HTERT RPE-1 (cell line): ENCODE measurements around the gene SURF1.
"Not testable (repeated sequence)": the region's sequence is repeated elsewhere in the genome, so short reads cannot be mapped to it uniquely, and the experiment has no call there.

Experiments
- in situ Hi-C: fragments of 300-500 bp; cut with MboI; formaldehyde crosslinking; loops from 4 replicates; pipeline ENCODE4 v1.14.3; 2020; ENCODE audit warnings: low sequenced_read_pairs

Gene SURF1

DNA sequence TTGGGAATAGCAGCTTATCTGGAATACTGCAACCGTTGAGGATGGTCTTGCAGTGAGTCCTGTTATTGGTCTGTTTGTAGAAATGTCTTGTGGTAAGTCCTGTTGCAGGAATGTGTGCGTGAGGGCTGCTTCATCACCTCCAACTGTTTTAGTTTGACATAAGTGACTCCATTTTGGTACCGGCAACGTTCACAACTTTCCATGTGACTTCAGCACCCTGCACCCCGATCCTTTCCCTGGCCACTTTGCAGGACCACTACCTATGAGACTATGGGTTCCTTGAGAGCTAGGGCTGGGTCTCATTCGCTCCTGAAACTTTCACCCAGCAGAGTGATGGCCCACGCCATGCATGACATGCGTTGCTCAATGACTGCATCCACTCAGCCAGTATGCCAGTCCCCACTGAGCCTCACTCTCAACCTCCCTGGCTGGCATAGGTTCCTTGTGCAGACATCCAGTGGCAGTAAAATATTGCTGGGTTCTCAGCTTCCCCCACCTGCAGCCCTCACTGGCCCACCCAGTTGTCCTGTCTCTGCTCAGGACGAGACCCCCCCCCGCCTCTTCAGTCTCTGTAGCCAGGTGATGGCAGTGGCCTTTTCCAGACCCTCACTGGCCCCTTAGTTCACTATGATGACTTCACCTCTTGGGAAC, 28.3 kb downstream of the SURF1 start:
- in situ Hi-C loops = no loop called here

DNA sequence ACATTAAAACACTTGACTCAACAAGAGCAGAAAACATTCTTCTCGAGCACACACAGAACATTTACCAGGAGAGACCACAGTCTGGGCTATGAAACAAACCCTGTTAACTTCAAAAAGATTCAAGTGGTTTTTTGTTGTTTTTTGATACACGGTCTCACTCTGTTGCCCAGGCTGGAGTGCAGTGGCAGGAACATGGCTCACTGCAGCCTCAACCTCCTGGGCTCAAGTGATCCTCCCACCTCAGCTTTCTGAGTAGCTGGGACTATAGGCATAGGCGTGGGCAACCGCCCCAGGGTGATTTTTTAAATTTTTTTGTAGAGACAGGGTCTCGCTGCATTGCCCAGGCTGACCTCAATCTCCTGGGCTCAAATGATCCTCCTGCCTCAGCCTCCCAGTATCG, 29.3 kb downstream of the SURF1 start:
- in situ Hi-C loops = not testable (repeated sequence)

DNA sequence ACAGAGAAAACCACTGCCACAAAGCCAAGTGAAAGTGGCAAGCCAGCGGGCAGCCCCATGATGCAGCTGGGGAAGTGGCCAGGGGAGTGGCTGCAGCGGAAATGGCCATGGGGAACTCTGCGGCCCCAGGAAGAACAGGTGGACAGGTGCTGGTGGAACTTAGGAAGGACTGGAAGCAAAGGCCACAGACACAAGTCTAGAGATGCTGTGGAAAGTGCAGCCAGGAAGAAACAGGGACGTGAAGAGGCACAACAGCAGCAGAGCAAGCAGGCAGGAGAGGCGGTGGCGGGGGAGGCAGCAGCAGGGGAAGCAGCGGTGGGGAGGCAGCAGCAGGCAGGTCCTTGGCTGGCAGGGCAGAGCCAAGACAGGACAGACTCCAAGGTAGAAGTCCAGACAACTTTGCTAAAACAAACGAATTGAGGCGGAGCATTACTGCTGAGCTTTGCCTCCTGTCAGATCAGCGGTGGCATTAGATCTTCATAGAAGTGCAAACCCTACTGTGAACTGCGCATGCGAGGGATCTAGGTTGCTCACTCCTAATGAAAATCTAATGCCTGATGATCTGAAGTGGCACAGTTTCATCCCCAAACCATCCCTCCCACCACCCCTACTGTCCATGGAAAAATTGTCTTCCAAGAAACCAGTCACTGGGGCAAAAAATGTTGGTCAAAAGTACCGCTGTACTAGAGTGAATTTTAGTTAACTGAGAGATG, 32.1 kb downstream of the SURF1 start:
- in situ Hi-C loops = no loop called here

- in situ Hi-C loops = no loop called here
Observed at GRCh38 chr9:133323211-133323610, 33.1 kb downstream of the SURF1 start.

GRCh38 chr9:133322701-133323100, 33.6 kb downstream of the SURF1 start:
- in situ Hi-C loops = no loop called here

DNA sequence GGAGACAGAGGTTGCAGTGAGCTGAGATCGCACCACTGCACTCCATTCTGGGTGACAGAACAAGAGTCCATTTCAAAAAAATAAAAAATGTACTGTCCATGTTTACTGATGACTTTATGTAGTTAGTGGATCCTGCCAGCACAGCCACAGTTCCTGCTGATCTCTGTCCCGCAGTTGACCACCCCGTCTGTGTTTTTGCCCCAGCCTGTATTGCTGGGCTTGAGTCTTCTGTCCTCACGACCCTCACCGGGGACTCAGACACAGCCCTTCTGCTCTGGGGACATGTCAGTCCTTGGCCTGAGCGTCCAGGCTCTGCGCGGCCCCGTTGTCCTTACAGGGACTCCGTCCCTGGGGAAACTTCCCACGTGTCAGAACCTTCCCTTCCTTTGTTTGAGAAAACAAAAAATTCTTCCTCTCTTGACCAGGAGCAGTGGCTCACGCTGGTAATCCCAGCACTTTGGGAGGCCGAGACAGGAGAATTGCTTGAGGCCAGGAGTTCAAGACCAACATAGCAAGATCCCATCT, 34.8 kb downstream of the SURF1 start:
- in situ Hi-C loops = no loop called here

- in situ Hi-C loops = no loop called here
Observed at GRCh38 chr9:133320421-133320881, 35.8 kb downstream of the SURF1 start.

- in situ Hi-C loops = not testable (repeated sequence)
Observed at GRCh38 chr9:133317551-133317950, 38.7 kb downstream of the SURF1 start.

GRCh38 chr9:133315997-133316396, 40.3 kb downstream of the SURF1 start:
- in situ Hi-C loops = no loop called here

DNA sequence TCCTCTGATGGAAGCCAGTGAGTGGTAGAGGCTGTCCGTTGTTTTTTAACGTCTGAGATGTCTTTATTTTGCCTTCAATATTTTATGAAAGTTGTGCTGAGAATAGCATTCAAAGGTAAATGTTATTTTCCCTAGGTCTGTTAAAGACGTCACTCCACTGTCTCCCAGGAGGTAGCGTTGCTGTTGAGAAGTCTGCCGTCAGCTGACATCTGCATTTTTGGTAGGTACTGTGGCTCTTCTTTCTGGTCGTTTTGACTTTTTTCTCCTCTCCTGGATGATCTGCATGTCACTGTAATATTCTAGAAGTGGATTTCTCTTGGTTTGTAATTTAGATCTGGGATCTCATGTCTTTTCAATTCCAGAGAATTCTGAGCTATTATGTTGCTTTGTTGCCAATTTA, 46.7 kb downstream of the SURF1 start:
- in situ Hi-C loops = no loop called here

DNA sequence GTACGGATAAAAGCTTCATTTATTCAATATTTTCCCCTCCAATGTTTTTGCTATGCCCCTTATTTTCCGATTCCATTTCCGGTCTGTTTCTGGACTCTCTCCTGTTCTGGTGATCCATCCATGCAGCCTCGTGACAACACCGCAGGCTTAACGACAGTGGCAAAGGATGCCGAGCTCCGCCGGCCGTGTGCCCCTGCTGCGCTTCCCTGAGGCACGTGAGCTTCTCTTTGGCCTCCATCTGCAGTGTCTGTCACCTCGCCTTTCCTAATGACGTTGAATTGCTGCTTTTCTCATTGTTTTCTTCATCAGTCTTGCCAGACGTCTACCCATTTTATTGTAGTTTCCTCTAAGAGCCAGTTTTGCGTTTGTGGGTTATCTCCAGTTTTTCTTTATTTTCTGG, 49.0 kb downstream of the SURF1 start:
- in situ Hi-C loops = no loop called here

DNA sequence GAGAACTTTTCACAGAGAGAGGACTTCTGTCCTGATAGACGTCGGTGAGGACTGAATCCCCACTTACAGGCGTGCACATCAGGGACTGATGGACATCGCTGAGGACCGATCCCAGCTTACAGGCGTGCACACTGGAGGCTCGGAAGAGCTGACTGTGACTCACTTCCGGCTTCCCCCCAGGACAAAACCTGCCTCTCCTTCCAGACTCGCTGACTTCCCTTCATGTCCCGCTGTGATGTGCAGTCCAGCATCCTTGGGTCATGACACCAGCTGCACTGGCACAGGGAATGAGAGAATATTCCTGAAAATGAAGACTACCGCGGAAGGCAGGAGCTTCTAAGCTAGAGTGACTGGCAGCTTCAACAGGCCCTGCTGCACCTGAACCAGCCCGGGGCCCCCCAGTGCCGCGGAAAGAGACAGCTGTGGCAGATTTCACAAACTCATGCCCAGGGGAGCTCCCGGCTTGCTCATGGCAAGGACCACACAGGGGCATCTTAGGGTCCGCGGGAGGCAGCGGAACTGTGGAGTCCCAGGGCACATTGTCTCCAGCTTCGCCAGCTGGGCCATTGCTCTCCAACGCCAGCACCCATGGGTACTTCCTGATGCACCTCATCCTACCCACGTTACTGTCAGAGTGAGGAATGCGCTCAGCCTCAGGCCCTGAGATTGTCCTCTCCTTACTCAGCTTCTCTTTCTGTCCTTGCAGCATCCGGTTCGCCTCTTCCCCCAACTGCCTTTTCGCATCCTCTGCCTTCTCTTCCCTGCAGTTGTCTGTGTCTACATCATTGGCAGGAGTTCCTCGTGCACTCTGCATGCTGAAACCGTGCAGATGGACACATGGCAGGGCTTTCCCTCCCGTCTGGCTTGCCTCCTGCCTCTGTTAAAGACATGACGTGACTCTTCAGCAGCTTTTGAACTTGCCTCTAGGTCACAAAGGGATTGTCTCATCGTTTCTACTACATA, 49.8 kb downstream of the SURF1 start:
- in situ Hi-C loops = no loop called here

- in situ Hi-C loops = no loop called here
Observed at GRCh38 chr9:133305731-133306130, 50.6 kb downstream of the SURF1 start.

DNA sequence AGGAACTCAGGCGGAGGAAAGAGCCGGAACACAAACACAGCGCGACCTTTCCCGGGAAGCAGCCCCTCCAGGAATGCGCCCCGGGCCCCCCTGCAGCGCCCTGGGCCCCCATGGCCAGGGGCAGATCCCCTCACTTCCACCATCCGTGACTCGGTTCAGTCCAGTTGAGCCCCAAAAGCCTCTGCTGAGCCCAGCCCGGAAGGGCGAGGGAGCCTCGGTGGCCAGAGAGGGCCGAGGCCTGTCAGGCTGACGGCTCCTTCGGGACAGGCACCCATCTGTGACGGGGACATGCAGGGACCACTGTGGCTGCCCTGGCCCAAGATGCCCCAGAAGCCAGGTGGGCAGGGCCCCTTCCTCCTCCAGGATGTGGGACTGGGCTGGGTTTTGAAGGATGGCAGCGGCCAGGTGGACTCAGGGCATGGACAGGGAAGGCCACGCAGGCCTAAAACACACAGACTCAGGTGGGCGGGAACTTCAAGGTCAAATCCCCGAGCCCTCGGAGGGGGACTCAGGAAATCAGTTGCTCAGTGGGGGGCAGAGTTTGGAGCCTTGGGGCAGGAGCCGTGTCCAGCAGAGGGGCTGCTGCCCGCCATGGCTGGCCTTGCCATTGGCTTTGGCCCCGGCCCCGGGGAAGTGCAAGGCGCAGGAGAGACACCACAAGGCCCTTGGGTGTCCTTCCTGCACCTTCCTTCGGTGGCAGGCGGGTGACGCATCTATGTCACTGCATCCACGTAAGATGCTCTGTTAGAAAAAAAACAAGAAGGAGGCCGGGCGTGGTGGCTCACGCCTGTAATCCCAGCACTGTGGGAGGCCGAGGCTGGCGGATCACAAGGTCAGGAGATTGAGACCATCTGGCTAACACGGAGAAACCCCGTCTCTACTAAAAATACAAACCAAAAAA, 51.6 kb downstream of the SURF1 start:
- in situ Hi-C loops = no loop called here

DNA sequence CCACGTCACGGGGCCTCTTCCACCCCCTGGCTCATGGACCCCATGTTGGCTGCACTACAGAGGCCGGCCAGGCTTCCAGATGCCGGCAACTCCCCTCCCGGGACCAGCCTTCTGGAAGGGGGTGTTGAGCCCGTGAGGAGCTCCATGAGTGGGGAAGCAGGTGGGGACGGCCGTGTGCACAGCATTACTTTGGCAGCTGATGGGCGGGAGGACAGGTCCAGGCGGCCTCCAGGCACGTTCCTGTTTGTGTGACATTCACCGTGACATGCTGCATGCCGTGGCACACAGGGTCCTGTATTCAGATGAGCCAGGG, 52.2 kb downstream of the SURF1 start:
- in situ Hi-C loops = no loop called here

- in situ Hi-C loops = no loop called here
Observed at GRCh38 chr9:133303266-133304157, 52.8 kb downstream of the SURF1 start.
